ENCODE results near the gene MECP2.

The MECP2 gene

DNA sequence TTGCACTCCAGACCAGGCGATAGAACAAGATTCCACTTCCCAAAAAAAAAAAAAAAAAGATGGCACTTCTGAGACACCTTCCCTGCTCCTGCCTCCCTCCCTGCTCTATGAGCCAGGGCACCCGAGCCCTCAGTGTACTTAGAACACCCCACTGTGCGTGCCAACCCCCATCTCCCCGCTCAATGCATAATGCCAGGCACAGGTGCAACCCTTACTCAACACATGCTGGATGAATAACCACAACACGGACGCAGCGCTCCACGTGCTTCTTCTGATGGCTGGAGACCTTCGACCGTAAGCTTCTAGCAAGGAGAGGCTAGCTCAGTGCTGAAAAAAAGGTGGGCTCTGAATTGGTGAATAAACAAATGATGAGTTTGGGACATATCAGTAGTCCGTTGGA lies 57.9 kb downstream of the MECP2 start:
- Histone ChIP-seq H3K9ac (no peak overlapping the region), H3K27me3 (ENCODE audit: insufficient read depth, low read depth) (no peaks in the 10 kb centered on the region), H3K27ac (no peak overlapping the region), H3K36me3 (ENCODE audit: insufficient read depth) (no peaks in the 10 kb centered on the region), H3K79me2 (ENCODE audit: insufficient read depth, low read depth) (no peaks in the 10 kb centered on the region; the same call in 1 of the 2 replicates), H3K4me2 (no peak overlapping the region), H2AFZ (ENCODE audit: low read depth) (no peak overlapping the region), H3K4me1 (ENCODE audit: low read depth, poor library complexity, severe bottlenecking) (peaks cover 8% of the 10 kb centered on the region), H3K4me3 (IDR thresholded peaks at IDR 0.05; ENCODE audit: insufficient read depth, low read depth, low read length) (no peak overlapping the region), H4K20me1 (ENCODE audit: insufficient read depth) (no peaks in the 10 kb centered on the region)
- TF ChIP-seq, protein P1, sequence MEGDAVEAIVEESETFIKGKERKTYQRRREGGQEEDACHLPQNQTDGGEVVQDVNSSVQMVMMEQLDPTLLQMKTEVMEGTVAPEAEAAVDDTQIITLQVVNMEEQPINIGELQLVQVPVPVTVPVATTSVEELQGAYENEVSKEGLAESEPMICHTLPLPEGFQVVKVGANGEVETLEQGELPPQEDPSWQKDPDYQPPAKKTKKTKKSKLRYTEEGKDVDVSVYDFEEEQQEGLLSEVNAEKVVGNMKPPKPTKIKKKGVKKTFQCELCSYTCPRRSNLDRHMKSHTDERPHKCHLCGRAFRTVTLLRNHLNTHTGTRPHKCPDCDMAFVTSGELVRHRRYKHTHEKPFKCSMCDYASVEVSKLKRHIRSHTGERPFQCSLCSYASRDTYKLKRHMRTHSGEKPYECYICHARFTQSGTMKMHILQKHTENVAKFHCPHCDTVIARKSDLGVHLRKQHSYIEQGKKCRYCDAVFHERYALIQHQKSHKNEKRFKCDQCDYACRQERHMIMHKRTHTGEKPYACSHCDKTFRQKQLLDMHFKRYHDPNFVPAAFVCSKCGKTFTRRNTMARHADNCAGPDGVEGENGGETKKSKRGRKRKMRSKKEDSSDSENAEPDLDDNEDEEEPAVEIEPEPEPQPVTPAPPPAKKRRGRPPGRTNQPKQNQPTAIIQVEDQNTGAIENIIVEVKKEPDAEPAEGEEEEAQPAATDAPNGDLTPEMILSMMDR (conservative IDR thresholded peaks at IDR 0.05; ENCODE audit: low read depth, low read length) = no peak

DNA sequence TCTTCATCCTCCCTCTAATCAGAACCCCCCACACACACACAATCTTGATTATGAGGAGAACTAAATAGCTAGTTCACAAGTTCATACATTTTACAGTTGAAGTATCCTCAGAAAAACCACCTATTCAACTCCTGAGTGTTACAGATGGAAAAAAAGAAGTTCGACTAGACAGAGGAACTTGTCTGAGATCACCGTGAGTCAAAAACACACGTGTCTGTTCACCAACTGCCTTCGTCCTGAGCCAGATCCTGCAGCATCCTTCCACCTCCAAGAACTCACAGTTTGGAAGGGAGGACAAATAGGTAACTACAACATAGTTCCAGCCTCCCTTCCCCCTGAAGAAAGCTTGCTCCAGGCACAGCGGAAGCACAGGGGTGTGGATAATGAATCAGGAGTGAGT lies 58.9 kb downstream of the MECP2 start:
- H3K27ac ChIP-seq = no peak overlapping the region
- TF ChIP-seq, protein P1 (conservative IDR thresholded peaks at IDR 0.05; ENCODE audit: low read depth, low read length) = no peak
- H2AFZ ChIP-seq (ENCODE audit: low read depth) = no peak overlapping the region
- H3K36me3 ChIP-seq (ENCODE audit: insufficient read depth) = no peaks in the 10 kb centered on the region
- H3K27me3 ChIP-seq (ENCODE audit: insufficient read depth, low read depth) = no peaks in the 10 kb centered on the region
- H4K20me1 ChIP-seq (ENCODE audit: insufficient read depth) = no peaks in the 10 kb centered on the region
- no peak overlapping the region for H3K4me3 ChIP-seq (IDR thresholded peaks at IDR 0.05; ENCODE audit: insufficient read depth, low read depth, low read length)
- H3K4me2 ChIP-seq = no peak overlapping the region
- no peaks in the 10 kb centered on the region; the same call in 1 of the 2 replicates for H3K79me2 ChIP-seq (ENCODE audit: insufficient read depth, low read depth)
- H3K9ac ChIP-seq = no peak overlapping the region
- H3K4me1 ChIP-seq (ENCODE audit: low read depth, poor library complexity, severe bottlenecking) = peaks cover 8% of the 10 kb centered on the region

DNA sequence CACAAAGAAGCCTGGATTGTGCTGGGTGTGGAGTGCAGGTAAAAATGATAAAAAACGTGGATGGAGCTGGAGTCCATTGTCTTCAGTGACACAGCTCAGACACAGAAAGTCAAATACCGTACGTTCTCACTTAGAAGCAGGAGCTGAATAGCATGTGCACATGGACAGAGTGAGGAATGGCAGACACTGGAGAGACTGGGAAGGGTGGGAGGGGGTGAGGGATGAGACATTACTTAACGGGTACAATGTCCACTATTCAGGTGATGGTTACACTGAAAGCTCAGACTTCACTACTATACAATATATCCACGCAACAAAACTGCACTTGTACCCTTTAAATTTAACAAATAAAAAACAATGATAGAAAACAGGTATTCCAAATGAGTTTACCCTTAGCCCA lies 59.8 kb downstream of the MECP2 start:
- Histone ChIP-seq H4K20me1 (ENCODE audit: insufficient read depth) (no peaks in the 10 kb centered on the region), H3K4me1 (ENCODE audit: low read depth, poor library complexity, severe bottlenecking) (peaks cover 8% of the 10 kb centered on the region), H3K27me3 (ENCODE audit: insufficient read depth, low read depth) (no peaks in the 10 kb centered on the region), H3K4me3 (IDR thresholded peaks at IDR 0.05; ENCODE audit: insufficient read depth, low read depth, low read length) (no peak overlapping the region), H3K27ac (no peak overlapping the region), H2AFZ (ENCODE audit: low read depth) (no peak overlapping the region), H3K9ac (no peak overlapping the region), H3K79me2 (ENCODE audit: insufficient read depth, low read depth) (no peaks in the 10 kb centered on the region; the same call in 1 of the 2 replicates), H3K36me3 (ENCODE audit: insufficient read depth) (no peaks in the 10 kb centered on the region), H3K4me2 (no peak overlapping the region)
- TF ChIP-seq, protein P1 (conservative IDR thresholded peaks at IDR 0.05; ENCODE audit: low read depth, low read length) = no peak

DNA sequence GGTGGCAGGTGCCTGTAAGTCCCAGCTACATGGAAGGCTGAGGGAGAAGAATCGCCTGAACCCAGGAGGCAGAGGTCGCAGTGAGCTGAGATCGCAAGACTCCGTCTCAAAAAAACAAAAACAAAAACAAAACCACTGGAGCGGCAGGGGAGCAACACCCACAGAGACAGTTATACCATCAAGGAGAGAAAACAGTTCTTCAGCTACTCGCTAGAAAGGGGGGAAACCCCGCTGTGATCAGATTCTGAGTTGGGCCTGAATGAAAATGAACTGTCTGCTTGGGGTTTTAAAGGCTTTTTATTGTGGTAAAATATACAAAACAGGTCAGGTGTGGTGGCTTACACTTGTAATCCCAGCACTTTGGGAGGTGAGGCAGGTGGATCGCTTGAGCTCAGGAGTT lies 61.0 kb downstream of the MECP2 start:
- Histone ChIP-seq H3K4me3 (IDR thresholded peaks at IDR 0.05; ENCODE audit: insufficient read depth, low read depth, low read length) (no peak overlapping the region), H3K27me3 (ENCODE audit: insufficient read depth, low read depth) (no peaks in the 10 kb centered on the region), H3K4me2 (no peak overlapping the region), H3K4me1 (ENCODE audit: low read depth, poor library complexity, severe bottlenecking) (peaks cover 4% of the 10 kb centered on the region), H3K27ac (no peak overlapping the region), H3K36me3 (ENCODE audit: insufficient read depth) (no peaks in the 10 kb centered on the region), H3K79me2 (ENCODE audit: insufficient read depth, low read depth) (no peaks in the 10 kb centered on the region; the same call in 1 of the 2 replicates), H2AFZ (ENCODE audit: low read depth) (no peak overlapping the region), H4K20me1 (ENCODE audit: insufficient read depth) (no peaks in the 10 kb centered on the region), H3K9ac (no peak overlapping the region)
- TF ChIP-seq, protein P1 (conservative IDR thresholded peaks at IDR 0.05; ENCODE audit: low read depth, low read length) = no peak
